Trophoblast cell (in vitro differentiated cells and primary cell): ENCODE measurements around the gene MYO1D.

ENCODE experiments used
- DNase-seq, 2 donors: peaks; one replicate each; pipeline ENCODE4 v3.0.0-alpha.2; 2016
- H2AFZ ChIP-seq: 2 replicates; pipeline ENCODE4 v1.6.1; 2013; ENCODE audit warnings: low read length, moderate library complexity, mild to moderate bottlenecking; ENCODE audit not compliant: insufficient read depth, poor library complexity
- H2AK5ac ChIP-seq: 2 replicates; pipeline ENCODE4 v1.6.1; 2013; ENCODE audit warnings: mild to moderate bottlenecking, low read length
- H2BK120ac ChIP-seq: 2 replicates; pipeline ENCODE4 v1.6.1; 2013; ENCODE audit warnings: low read length, mild to moderate bottlenecking, moderate library complexity; ENCODE audit not compliant: insufficient read depth, poor library complexity
- H2BK12ac ChIP-seq: 2 replicates; pipeline ENCODE4 v1.6.1; 2013; ENCODE audit warnings: mild to moderate bottlenecking, low read length, moderate library complexity
- H2BK5ac ChIP-seq: 2 replicates; pipeline ENCODE4 v1.6.1; 2013; ENCODE audit warnings: low read length, low read depth, moderate library complexity, mild to moderate bottlenecking; ENCODE audit not compliant: poor library complexity
- H3K14ac ChIP-seq: 2 replicates; pipeline ENCODE4 v1.6.1; 2013; ENCODE audit warnings: mild to moderate bottlenecking, low read length
- H3K18ac ChIP-seq: 2 replicates; pipeline ENCODE4 v1.6.1; 2013; ENCODE audit warnings: mild to moderate bottlenecking, low read length
- H3K23ac ChIP-seq: 2 replicates; pipeline ENCODE4 v1.6.1; 2013; ENCODE audit warnings: low read length
- H3K27ac ChIP-seq: 2 replicates; pipeline ENCODE4 v1.5.1; 2013; ENCODE audit warnings: low read depth, mild to moderate bottlenecking, inconsistent platforms, low read length, moderate library complexity
- H3K27me3 ChIP-seq: 2 replicates; pipeline ENCODE4 v1.6.1; 2013; ENCODE audit warnings: inconsistent platforms, mild to moderate bottlenecking, low read length, moderate library complexity; ENCODE audit not compliant: insufficient read depth
- H3K36me3 ChIP-seq, 2 experiments: 1 replicate in 1 of 2; 2 replicates in 1 of 2; pipeline ENCODE4 v1.6.1; 2013; ENCODE audit warnings: low read length in 2 of 2, mild to moderate bottlenecking in 2 of 2, moderate library complexity in 1 of 2; ENCODE audit not compliant: insufficient read depth in 2 of 2, control insufficient read depth in 1 of 2
- H3K4ac ChIP-seq: 2 replicates; pipeline ENCODE4 v1.6.1; 2013; ENCODE audit warnings: low read depth, mild to moderate bottlenecking, low read length, moderate library complexity
- H3K4me1 ChIP-seq, 2 experiments: 1 replicate in 1 of 2; 2 replicates in 1 of 2; pipeline ENCODE4 v1.6.1; 2013; ENCODE audit warnings: low read length in 2 of 2, mild to moderate bottlenecking in 2 of 2, moderate library complexity in 1 of 2; ENCODE audit not compliant: insufficient read depth in 2 of 2, control insufficient read depth in 1 of 2
- H3K4me2 ChIP-seq: 2 replicates; pipeline ENCODE4 v1.6.1; 2013; ENCODE audit warnings: inconsistent platforms, mild to moderate bottlenecking, low read length, moderate library complexity
- H3K4me3 ChIP-seq: 2 replicates; pipeline ENCODE4 v1.5.1; 2013; ENCODE audit warnings: mild to moderate bottlenecking, low read depth, low read length, inconsistent platforms
- H3K79me1 ChIP-seq: one replicate; pipeline ENCODE4 v1.6.1; 2013; ENCODE audit warnings: low read length
- H3K79me2 ChIP-seq: 2 replicates; pipeline ENCODE4 v1.6.1; 2013; ENCODE audit warnings: low read length, mild to moderate bottlenecking; ENCODE audit not compliant: control insufficient read depth, insufficient read depth, poor library complexity
- H3K9ac ChIP-seq: 2 replicates; pipeline ENCODE4 v1.6.1; 2013; ENCODE audit warnings: mild to moderate bottlenecking, low read length
- H3K9me3 ChIP-seq: 2 replicates; pipeline ENCODE4 v1.6.1; 2013; ENCODE audit warnings: low read depth, mild to moderate bottlenecking, control low read depth, inconsistent platforms, low read length; ENCODE audit not compliant: insufficient read depth
- H4K12ac ChIP-seq: 2 replicates; pipeline ENCODE4 v1.6.1; 2013; ENCODE audit warnings: low read depth, mild to moderate bottlenecking, low read length, moderate library complexity
- H4K8ac ChIP-seq: 2 replicates; pipeline ENCODE4 v1.6.1; 2013; ENCODE audit warnings: low read depth, mild to moderate bottlenecking, low read length, moderate library complexity
- H4K91ac ChIP-seq: one replicate; pipeline ENCODE4 v1.6.1; 2013; ENCODE audit warnings: low read depth, mild to moderate bottlenecking, low read length, moderate library complexity
- WGBS: extraction: QIAGEN DNeasy Blood & Tissue Kit; methylation state at CpG from one replicate; pipeline ENCODE4 v1.1.7; 2013; ENCODE audit warnings: missing lambda C conversion rate; ENCODE audit not compliant: insufficient read length, insufficient coverage; ENCODE audit errors: extremely low coverage; 5-methylcytosine and 5-hydroxymethylcytosine counted together

Gene MYO1D

GRCh38 chr17:32461498-32461852 is 415.4 kb downstream of the MYO1D start:
- no peaks in the 10 kb centered on the region for H3K9me3 ChIP-seq
- H3K27ac ChIP-seq = no peak overlapping the region
- WGBS = no CpG with 5 or more reads among the region's 4 CpGs
- H3K27me3 ChIP-seq = no peaks in the 10 kb centered on the region
- no peak overlapping the region for H4K8ac ChIP-seq
- H3K79me2 ChIP-seq = no peaks in the 10 kb centered on the region
- H4K91ac ChIP-seq = no peak overlapping the region
- H3K14ac ChIP-seq = no peak overlapping the region
- H3K4me2 ChIP-seq = no peak overlapping the region
- H3K79me1 ChIP-seq = no peaks in the 10 kb centered on the region
- no peak overlapping the region for H2BK120ac ChIP-seq
- no peak overlapping the region for H3K18ac ChIP-seq
- H3K4me1 ChIP-seq = no peaks in the 10 kb centered on the region
- H3K36me3 ChIP-seq = peaks cover 35 to 54% of the 10 kb centered on the region in 2 experiments
- no peak overlapping the region for H3K4ac ChIP-seq
- no peak for DNase-seq
- no peak overlapping the region for H3K4me3 ChIP-seq
- no peak overlapping the region for H2BK12ac ChIP-seq
- no peak overlapping the region for H4K12ac ChIP-seq
- H2AK5ac ChIP-seq = no peak overlapping the region
- no peak overlapping the region for H3K9ac ChIP-seq
- no peak overlapping the region for H2AFZ ChIP-seq
- H2BK5ac ChIP-seq = no peak overlapping the region
- no peak overlapping the region for H3K23ac ChIP-seq

GRCh38 chr17:32460054-32460453 is 416.9 kb downstream of the MYO1D start:
- Histone ChIP-seq H2AFZ (no peak overlapping the region), H3K4me3 (no peak overlapping the region), H3K4ac (no peak overlapping the region), H2BK5ac (no peak overlapping the region), H3K4me1 (no peaks in the 10 kb centered on the region), H2BK12ac (no peak overlapping the region), H4K91ac (no peak overlapping the region), H2AK5ac (no peak overlapping the region), H4K8ac (no peak overlapping the region), H3K9ac (no peak overlapping the region), H3K27ac (no peak overlapping the region), H3K79me1 (no peaks in the 10 kb centered on the region), H3K18ac (no peak overlapping the region), H3K79me2 (no peaks in the 10 kb centered on the region), H3K4me2 (no peak overlapping the region), H3K9me3 (no peaks in the 10 kb centered on the region), H3K27me3 (no peaks in the 10 kb centered on the region), H3K23ac (no peak overlapping the region), H3K36me3 (peaks cover 29 to 45% of the 10 kb centered on the region in 2 experiments), H2BK120ac (no peak overlapping the region), H4K12ac (no peak overlapping the region), H3K14ac (no peak overlapping the region)
- no CpG with 5 or more reads among the region's 4 CpGs for WGBS
- no peak for DNase-seq

- no peak overlapping the region for H3K23ac ChIP-seq
- no peak overlapping the region for H4K12ac ChIP-seq
- no peaks in the 10 kb centered on the region for H3K4me1 ChIP-seq
- no peaks in the 10 kb centered on the region for H3K79me2 ChIP-seq
- H4K8ac ChIP-seq = no peak overlapping the region
- peaks cover 28 to 46% of the 10 kb centered on the region in 2 experiments for H3K36me3 ChIP-seq
- no peak overlapping the region for H3K4ac ChIP-seq
- no peak overlapping the region for H3K4me2 ChIP-seq
- H3K4me3 ChIP-seq = no peak overlapping the region
- no peak overlapping the region for H2BK120ac ChIP-seq
- no peak overlapping the region for H3K18ac ChIP-seq
- no peak overlapping the region for H2AFZ ChIP-seq
- H3K9ac ChIP-seq = no peak overlapping the region
- no peak for DNase-seq
- no peak overlapping the region for H2AK5ac ChIP-seq
- no peaks in the 10 kb centered on the region for H3K9me3 ChIP-seq
- no peak overlapping the region for H3K27ac ChIP-seq
- H3K79me1 ChIP-seq = no peaks in the 10 kb centered on the region
- H3K14ac ChIP-seq = no peak overlapping the region
- no peak overlapping the region for H2BK5ac ChIP-seq
- no peaks in the 10 kb centered on the region for H3K27me3 ChIP-seq
- no peak overlapping the region for H4K91ac ChIP-seq
- no peak overlapping the region for H2BK12ac ChIP-seq
Observed at GRCh38 chr17:32458371-32458770, 418.6 kb downstream of the MYO1D start.

- Histone ChIP-seq H3K18ac (no peak overlapping the region), H2AK5ac (no peak overlapping the region), H2BK5ac (no peak overlapping the region), H4K91ac (no peak overlapping the region), H4K12ac (no peak overlapping the region), H3K27ac (no peak overlapping the region), H3K4me2 (no peak overlapping the region), H3K14ac (no peak overlapping the region), H4K8ac (no peak overlapping the region), H2AFZ (no peak overlapping the region), H3K36me3 (peaks cover 28 to 35% of the 10 kb centered on the region in 2 experiments), H3K4me1 (no peaks in the 10 kb centered on the region), H2BK12ac (no peak overlapping the region), H3K23ac (no peak overlapping the region), H3K4ac (no peak overlapping the region), H3K4me3 (no peak overlapping the region), H2BK120ac (no peak overlapping the region), H3K27me3 (no peaks in the 10 kb centered on the region), H3K79me2 (no peaks in the 10 kb centered on the region), H3K9ac (no peak overlapping the region), H3K9me3 (no peaks in the 10 kb centered on the region), H3K79me1 (no peaks in the 10 kb centered on the region)
- no CpG with 5 or more reads among the region's 2 CpGs for WGBS
- no peak for DNase-seq
Observed at GRCh38 chr17:32453370-32453769, 423.6 kb downstream of the MYO1D start.
